GM19043 (cell line): ENCODE data around the gene RCOR2.

Experiments used
- ATAC-seq: cut with Tn5 transposase; IDR thresholded peaks from one replicate; pipeline ENCODE4 v1.9.1; 2021; ENCODE audit warnings: low read depth; ENCODE audit not compliant: unreplicated experiment

Gene RCOR2

GRCh38 chr11:63929616-63930015 lies 12.7 kb upstream of the RCOR2 start:
- no peak for ATAC-seq

GRCh38 chr11:63923319-63923718 lies 6.4 kb upstream of the RCOR2 start:
- ATAC-seq, result no peak

- no peak for ATAC-seq
Observed at GRCh38 chr11:63922673-63923192, 5.8 kb upstream of the RCOR2 start.

- no peak for ATAC-seq
Observed at GRCh38 chr11:63920939-63921417, 4.0 kb upstream of the RCOR2 start.

GRCh38 chr11:63920126-63920938 lies 3.4 kb upstream of the RCOR2 start:
- no peak for ATAC-seq

GRCh38 chr11:63919267-63920125 lies 2.5 kb upstream of the RCOR2 start:
- ATAC-seq, result no peak

GRCh38 chr11:63918507-63919191 lies 1.7 kb upstream of the RCOR2 start:
- no peak for ATAC-seq

- ATAC-seq, result no peak
Observed at GRCh38 chr11:63917692-63918506, 935 bp upstream of the RCOR2 start.

GRCh38 chr11:63915961-63916836 lies 765 bp downstream of the RCOR2 start:
- no peak for ATAC-seq

GRCh38 chr11:63914896-63915691 lies 1.9 kb downstream of the RCOR2 start:
- ATAC-seq, result no peak

- no peak for ATAC-seq
Observed at GRCh38 chr11:63913866-63914830, 2.8 kb downstream of the RCOR2 start.

GRCh38 chr11:63912678-63913077 lies 4.3 kb downstream of the RCOR2 start:
- no peak for ATAC-seq

GRCh38 chr11:63911876-63912275 lies 5.1 kb downstream of the RCOR2 start:
- ATAC-seq, result no peak

GRCh38 chr11:63911440-63911839 lies 5.5 kb downstream of the RCOR2 start:
- ATAC-seq, result no peak

GRCh38 chr11:63910675-63911074 lies 6.3 kb downstream of the RCOR2 start:
- ATAC-seq, result no peak

- ATAC-seq, result no peak
Observed at GRCh38 chr11:63909591-63910506, 7.1 kb downstream of the RCOR2 start.
